Left forelimb (tissue), 1 donor: ENCODE data around the gene PRDM4.

Source experiments
- DNase-seq: peaks from one replicate; pipeline ENCODE4 v3.0.0-alpha.2; 2018; ENCODE audit warnings: low spot score

The PRDM4 gene

DNA sequence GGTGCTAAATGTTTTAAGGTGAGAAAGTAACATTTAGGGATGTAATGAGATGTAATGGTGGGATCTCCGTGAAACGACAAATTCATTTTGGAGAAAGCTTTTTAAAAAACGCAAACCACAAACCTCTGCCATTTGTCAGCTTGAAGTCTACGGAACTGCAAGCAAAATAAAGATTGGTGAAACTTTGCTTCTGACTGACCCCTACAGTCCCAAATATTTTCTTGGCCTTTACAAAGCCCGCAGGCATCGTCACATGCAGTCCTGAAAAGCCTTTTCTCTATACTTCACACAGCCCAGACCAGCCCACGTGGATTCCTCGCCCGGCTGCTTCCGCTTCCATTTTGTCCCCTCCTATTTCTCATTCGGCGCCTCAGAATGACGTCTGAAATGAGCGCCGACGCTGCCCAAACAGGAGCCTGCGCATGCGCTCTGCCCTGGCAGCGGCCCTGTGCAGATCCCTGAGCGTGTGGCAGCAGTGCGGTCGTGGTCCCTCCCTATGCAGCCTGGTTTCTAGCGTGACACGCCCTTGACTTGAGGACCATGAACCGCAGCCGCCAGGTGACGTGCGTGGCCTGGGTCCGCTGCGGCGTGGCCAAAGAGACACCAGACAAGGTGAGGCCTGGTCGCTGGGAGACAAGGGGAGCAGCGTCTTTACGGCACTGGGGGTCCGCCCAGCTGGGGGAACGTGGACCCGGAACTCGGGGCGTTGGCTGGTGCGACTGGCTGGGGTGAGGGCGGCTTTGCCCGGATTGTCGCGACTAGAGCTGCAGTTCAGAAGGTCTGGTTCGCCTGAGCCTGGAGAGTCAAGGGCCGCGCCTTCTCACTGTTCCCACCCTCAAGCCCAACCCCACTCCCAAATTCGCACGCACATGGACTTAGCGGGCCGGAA is 75.3 kb downstream of the PRDM4 start, which contains the start of gene PWP1:
PWP1 (plus strand) TSS at position 440 of the 889 bp plus-strand sequence; CDS start at position 541, 101 bp downstream.
- peak; percentile 96 for DNase-seq

DNA sequence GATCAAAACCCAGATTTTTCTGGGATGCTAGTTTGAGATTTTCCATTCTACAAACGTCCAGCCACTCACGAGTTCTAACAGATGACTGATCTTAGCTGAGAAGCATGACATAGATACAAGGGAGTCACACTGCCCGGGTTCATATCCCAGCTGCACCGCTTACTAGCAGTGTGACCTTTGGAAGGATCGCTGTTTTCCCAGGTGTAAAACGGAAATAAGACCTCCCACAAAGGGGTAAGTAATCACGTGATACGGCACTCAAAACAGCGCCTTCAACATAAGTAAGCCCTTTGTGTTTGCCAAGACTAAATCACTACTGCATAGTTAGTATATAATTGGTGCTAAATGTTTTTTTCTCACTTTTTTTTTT is 76.0 kb downstream of the PRDM4 start:
- no peak for DNase-seq

DNA sequence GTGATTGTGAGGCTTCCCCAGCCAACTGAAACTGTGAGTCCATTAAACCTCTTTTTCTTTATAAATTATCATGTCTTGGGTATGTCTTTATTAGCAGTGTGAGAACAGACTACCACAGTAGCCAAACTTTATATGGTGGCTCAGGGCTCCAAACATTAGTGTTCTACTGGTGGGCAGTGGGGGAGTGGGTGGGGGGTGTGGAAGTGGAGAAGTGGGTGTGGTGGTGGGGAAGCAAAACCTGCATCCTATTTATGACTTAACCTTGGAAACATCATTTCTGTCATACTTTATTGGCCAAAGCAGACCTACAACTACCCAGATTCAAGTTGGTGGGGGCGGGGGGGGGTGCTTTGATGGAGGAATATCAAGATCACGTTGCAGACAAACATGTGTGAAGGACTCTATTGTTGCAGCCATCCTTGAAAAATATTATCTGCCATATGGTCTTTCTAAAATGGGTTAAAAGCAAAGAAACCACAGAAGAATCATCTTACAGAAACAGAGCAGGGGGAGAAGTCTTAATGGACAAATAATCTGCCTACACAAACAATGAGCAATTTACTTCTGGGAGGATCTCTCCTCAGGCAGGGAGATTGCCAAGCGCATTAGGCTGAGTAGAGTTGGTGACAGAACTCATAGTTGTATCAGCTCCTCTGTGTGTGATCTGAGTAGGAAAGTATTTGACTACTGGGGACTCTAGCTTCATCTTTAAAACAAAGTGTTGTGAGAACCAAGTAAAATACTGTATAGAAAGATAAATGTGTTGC is 76.7 kb downstream of the PRDM4 start:
- no peak for DNase-seq
